GM10266 (cell line): Measurements from ENCODE around the gene IYD.

Experiments
- DNase-seq: peaks from one replicate; pipeline ENCODE4 v3.0.0; 2012; ENCODE audit errors: extremely low spot score
- TF ChIP-seq, protein P1 (sequence below): IDR thresholded peaks from 2 replicates; pipeline ENCODE4 v1.5.1; 2012; ENCODE audit warnings: mild to moderate bottlenecking, low read depth; ENCODE audit not compliant: control insufficient read depth, insufficient read depth; ENCODE audit errors: missing control alignments

The IYD gene

GRCh38 chr6:150394899-150395295 is 26.1 kb downstream of the IYD start:
- TF ChIP-seq, protein P1, sequence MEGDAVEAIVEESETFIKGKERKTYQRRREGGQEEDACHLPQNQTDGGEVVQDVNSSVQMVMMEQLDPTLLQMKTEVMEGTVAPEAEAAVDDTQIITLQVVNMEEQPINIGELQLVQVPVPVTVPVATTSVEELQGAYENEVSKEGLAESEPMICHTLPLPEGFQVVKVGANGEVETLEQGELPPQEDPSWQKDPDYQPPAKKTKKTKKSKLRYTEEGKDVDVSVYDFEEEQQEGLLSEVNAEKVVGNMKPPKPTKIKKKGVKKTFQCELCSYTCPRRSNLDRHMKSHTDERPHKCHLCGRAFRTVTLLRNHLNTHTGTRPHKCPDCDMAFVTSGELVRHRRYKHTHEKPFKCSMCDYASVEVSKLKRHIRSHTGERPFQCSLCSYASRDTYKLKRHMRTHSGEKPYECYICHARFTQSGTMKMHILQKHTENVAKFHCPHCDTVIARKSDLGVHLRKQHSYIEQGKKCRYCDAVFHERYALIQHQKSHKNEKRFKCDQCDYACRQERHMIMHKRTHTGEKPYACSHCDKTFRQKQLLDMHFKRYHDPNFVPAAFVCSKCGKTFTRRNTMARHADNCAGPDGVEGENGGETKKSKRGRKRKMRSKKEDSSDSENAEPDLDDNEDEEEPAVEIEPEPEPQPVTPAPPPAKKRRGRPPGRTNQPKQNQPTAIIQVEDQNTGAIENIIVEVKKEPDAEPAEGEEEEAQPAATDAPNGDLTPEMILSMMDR = no peak
- no peak for DNase-seq

DNA sequence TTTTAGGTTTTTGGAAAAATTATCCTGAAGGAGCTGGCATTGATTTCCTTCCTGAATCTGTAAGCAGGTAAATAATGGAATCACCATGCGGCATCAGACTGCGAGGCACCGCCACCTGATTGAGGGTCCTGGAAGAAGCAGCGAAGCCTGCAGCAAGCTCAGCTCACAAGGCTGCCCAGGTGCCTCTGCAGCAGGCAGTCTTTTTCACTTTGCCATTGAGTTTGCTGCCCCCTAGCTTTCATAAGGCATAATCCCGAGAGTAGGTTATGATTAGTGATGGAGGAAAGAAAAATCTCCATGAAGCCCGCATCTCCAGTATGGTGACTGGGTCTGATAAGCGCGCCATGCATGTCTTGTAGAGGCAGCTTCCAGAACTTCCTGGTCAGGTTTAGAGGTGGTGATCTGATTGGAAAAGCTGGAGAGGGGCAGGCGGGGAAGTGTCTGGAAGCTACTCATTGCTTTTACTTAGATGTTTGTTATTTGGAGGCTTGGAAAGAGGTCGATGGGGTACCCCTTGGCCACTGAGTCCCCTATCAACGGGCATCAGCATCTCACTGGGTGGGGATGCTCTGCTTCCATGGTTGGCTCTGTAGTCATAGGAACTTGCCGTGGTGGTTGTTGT is 26.7 kb downstream of the IYD start:
- TF ChIP-seq, protein P1 = peak; percentile 62
- peak; percentile 51 for DNase-seq

GRCh38 chr6:150403458-150404246 is 34.8 kb downstream of the IYD start:
- no peak for DNase-seq
- TF ChIP-seq, protein P1 = no peak

DNA sequence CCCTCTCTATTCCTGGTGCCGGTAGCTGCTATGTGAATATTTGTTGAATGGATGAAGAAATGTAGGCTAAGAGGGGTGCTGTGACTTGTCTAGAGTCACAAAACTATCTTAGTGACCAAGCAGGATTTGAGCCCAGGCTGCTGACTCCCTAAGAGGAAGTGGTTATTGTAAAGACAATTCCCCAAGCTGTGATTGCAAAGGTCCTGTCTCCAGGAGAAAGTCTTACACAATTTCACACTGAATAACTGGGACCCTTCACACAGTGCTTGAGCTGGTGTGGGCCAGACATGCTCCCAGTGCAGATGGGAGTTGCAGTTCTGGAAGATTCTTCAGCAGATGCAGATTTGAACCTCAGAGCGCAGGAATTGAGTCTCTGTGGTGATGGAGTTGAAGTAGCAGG is 38.1 kb downstream of the IYD start:
- TF ChIP-seq, protein P1 = no peak
- no peak for DNase-seq

DNA sequence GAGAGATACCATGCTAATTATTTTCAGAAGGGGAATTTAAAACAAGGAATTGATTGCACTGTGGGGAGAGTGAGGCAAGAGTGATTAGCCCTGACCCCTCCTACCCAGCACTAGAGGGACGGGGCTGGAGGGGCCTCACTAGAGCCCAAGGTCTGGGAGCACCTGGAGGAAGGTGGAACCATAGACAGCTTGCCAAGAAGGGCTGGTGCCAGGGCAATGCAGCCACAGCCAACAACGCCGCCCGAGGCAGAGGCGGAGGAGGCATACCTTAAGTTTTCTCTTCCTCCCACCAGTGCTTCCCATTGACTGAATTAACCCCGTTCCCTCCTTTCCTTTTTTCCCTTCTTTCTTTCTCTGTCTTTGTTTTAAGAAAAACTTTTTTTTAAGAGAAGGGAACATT is 40.0 kb downstream of the IYD start:
- TF ChIP-seq, protein P1 = no peak
- no peak for DNase-seq

DNA sequence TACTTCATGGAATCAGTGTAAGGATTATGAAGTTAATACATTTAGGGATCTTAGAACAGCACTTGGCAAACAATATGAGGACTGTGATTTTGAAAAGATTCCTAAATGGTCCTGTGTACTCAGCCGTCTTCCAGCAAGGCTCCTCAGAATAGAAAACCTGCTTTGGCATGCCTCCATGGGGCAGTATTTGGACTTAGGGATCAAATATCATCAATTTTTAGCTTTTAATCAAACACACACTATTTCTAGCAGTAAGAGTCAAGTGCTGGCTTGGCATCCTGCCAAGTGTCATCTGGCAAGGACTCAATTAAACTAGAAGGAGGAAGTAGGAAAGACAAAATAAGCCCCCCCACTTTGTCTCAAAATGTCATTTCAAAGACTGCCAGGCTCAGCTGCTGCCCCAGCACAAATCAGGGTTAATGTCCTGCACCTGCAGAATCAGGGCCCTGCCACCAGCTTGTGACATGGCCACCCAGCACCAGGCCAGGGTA is 40.8 kb downstream of the IYD start:
- TF ChIP-seq, protein P1 = no peak

DNA sequence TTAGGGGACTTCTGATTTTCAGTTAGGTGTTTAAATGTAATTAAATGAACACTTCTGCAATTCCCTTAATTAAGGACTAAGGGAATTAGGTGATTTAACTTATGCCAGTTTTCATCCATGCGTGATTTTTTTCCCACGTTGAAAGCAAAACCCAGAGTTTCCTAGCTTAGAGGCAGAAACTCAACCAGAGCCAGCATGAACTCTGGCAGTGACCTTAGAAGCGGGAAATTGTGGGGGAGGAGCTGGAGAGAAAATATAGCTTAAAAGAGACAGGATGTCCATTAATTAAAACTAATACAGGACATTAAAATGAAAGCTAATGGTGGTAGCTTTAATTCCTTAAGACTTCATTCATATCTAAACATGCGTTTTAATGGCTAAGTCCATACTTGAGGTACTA is 41.6 kb downstream of the IYD start:
- TF ChIP-seq, protein P1 = no peak
- no peak for DNase-seq

More for the DNA sequence above, 40.8 kb downstream of the IYD start:
- DNase-seq = no peak
